Activated effector memory CD4-positive, alpha-beta T cell treated with anti-CD3 and anti-CD28 coated beads, Interleukin-2, amount 50 U/mL, for 16 hours (primary cell): Measurements from ENCODE around the gene MAMDC2.

Source experiments
- DNase-seq: peaks from one replicate; pipeline ENCODE4 v3.0.0-alpha.2; 2020

The MAMDC2 gene, protein sequence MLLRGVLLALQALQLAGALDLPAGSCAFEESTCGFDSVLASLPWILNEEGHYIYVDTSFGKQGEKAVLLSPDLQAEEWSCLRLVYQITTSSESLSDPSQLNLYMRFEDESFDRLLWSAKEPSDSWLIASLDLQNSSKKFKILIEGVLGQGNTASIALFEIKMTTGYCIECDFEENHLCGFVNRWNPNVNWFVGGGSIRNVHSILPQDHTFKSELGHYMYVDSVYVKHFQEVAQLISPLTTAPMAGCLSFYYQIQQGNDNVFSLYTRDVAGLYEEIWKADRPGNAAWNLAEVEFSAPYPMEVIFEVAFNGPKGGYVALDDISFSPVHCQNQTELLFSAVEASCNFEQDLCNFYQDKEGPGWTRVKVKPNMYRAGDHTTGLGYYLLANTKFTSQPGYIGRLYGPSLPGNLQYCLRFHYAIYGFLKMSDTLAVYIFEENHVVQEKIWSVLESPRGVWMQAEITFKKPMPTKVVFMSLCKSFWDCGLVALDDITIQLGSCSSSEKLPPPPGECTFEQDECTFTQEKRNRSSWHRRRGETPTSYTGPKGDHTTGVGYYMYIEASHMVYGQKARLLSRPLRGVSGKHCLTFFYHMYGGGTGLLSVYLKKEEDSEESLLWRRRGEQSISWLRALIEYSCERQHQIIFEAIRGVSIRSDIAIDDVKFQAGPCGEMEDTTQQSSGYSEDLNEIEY

DNA sequence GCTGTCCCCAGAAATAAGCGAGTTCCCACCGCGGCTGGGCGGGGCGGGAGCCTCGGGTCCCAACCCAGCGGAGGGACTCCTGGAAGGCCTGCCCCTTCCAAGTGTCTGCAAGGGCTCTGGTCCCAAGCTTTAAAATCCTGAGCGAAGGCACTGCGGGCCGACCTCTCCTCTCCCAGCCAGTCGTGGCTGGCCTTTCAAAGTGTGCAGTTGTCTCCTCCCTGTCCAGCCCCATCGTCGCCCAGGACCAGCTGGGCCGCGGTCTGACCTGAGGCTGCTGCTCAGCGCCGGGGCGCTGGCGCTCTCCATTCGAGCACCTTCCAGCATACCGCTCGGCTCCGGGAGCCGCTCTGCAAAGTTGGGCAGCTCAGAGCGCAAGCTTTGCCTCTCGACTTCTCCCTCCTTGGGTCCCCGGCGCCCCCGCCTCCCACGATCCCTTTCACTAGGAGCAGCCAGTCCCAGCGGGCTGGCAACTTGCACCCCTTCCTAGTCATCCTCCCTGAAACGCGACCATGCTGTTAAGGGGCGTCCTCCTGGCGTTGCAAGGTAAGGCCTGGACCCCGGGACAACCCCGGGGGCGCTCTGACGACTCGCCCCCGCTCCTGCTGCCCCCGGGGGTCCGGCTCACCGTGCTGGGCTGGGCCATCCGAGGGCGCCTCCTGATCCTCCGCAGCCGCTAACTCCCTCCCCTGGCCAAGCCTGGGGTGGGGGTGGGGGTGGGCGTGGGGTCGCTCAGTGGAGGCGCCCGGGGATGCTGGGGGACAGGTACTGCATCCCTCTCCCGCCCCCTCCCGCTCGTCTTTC, at the start of gene MAMDC2:
Gene MAMDC2 (plus strand): TSS at position 160 of the 801 bp plus-strand sequence. CDS start 350 bp downstream, at position 510.
- no peak for DNase-seq

DNA sequence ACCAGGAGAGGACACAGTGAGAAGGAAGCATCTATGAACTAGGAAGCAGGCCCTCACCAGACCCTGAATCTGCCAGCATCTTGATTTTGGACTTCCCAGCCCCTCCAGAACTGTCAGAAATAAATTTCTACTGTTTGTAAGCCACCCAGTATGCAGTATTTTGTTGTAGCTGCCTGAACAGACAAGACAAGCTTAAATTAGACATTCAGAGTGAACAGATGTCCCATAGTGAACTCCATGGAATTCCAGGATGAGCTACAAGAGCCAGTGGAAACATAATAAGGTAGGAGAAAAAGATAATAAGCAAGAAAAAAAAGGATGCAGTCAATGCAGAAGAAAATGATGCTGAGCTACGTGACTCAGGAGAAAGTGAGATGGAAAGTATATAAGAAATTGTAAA, 47.8 kb upstream of the MAMDC2 start:
- no peak for DNase-seq

DNA sequence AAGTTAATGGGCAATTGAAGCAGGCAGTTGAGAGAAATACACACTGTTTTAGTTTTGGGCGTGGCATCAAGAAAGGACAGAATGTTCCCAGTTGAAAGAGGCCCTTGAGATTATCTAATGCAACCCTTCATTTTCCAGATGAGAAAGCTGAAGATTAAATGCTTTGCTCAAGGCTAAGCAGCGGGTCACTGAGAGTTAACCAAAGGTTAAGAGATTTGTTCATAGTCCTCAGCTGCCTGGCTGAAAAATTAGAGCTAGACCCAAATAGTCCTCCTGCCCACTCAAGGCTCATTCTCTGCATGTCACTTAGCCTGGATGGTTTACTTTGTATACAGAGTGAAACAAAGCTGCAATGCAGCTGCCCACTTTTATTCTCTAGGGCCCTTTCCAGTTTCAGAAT, 46.7 kb upstream of the MAMDC2 start:
- DNase-seq, result no peak

DNA sequence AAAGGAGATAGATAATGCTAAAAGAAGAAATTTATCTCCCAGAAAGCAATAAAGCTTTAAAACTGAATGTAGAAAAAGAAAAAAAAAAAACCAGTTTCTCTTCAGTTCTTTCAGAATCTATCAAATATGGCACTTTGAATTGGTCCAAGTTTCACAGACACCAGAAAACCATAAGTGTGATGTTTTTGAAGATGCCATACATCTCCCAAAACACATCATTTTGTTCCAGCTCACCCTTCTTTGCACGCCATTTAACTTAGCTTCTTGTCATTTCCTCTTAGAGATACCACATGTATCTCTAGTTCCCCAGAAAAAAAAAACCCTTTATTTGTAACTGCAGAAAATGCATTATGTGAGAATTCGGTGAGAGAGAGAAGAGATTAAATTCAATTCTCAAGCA, 46.1 kb upstream of the MAMDC2 start:
- DNase-seq, result no peak

DNA sequence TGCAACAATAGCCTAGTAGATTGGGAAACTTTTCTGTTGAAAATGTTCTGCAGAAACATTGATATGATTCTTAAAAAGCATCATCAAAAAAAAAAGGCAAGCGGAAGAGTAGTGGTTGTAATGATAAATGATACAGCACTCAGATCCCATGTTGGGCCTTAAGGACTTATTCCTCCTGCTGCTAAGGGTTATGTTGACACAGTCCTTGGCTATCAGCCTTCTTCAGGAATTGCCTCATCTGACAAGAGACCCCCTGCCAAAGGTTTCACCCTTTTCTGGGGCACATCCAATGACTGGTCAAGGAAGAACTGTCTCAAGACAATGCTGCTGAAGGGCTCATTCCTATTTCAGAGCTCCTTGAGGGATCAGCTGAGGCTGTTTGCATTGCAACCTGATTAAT, 44.3 kb upstream of the MAMDC2 start:
- DNase-seq, result no peak

DNA sequence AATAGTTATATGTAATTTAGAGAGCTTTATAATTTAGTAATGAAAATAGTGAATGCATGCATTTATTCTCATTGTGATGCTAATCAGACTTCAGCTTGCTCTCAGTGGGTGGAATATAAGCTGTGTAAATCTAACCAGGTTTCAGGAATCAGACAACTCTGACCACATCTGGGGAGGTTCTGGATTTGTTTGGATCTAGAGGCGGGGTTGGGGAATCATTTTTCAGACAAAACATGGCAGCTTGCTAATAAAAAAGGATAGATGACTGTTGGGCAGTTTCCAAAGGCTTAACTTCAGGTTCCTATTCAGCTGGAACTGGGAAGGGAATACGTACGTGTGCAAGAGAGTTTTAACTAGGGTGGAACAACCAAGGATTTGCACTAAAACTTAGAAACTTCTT, 43.2 kb upstream of the MAMDC2 start:
- no peak for DNase-seq

DNA sequence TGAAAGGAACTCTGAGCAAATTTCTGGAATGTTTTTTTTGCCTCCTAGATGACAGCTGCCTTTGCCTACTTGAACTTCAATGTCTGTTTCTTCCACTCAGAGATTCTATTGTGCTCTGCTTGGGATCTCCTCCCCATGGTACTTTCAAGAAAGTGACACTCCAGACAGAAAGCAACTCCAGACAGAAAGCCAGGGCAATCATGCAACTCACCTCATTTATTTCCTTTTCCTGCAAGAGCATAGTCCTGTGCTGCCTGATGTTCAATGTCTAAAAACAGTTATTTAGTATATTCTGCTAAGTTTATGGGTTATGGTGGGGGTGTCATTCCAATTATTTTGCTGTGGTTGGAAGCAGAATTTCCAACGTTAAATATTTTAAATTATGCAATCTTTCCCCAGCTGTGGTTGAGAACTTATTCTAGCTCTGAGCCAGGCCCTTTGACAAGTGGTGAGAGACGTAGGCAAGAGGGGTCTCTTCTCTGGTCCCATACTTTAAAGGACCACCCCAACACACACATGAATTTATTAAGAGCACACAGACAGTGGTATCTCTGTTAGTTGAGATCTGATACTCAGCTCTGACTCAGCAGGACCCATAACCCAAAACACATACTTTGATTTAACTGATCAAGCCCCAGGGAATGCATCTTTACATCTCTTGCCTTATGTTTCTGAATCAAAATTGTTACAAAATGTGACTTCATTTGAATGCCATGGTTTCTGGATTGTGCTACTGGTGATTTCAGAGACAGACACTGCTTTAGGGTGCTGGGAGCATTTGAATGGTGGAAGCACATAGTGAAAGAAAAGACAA, 39.5 kb upstream of the MAMDC2 start:
- DNase-seq, result no peak

DNA sequence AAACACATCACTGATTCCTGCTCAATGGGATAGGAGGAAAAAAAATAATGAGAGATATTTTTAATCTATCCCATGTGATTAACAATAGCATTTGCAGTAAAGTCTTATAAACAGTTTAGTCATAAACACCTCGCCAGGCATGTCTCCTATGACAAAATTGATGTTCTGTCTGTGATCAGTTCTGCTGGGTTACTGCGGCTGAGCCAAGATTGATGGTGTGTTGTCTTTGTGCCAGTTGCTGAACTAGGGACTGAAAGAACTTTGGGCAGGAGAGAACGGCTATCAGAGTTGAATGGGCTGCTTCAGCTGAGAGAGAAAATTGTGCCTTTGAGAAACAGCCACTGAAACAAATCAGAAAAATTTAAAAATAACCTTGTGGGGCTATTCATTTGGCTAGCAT, 37.3 kb upstream of the MAMDC2 start:
- no peak for DNase-seq

DNA sequence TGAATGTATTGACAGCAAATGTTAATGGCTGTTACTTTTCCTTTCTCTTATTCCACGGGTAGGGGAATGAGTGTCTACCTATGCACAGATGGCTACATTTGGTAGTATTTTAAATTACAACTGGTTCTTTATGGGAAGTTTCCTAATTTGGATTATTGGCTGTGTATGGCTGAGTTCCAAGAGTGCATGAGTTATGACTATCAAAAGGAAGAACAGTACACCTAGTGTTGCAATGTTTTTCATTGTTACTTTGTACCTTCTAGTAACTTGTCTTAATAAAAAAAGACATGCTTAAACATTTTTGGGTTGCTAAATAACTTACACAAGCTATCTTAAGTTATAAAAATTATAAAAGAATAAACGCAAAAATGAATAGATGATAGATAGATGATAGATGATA, 35.8 kb upstream of the MAMDC2 start:
- DNase-seq, result no peak

DNA sequence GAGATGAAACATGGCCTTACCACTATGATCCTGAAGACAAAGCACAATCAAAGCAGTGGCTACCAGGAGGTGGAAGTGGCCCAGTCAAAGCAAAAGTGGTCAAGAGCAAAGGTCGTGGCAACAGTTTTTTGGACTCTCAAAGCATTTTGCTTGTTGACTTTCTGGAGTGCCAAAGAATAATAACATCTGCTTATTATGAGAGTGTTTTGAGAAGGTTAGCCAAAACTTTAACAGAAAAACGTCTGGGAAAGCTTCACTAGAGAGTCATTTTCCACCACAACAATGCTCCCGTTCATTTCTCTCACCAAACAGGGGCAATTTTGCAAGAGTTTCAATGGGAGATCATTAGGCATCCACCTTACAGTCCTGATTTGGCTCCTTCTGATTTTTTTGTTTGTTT, 33.6 kb upstream of the MAMDC2 start:
- no peak for DNase-seq

DNA sequence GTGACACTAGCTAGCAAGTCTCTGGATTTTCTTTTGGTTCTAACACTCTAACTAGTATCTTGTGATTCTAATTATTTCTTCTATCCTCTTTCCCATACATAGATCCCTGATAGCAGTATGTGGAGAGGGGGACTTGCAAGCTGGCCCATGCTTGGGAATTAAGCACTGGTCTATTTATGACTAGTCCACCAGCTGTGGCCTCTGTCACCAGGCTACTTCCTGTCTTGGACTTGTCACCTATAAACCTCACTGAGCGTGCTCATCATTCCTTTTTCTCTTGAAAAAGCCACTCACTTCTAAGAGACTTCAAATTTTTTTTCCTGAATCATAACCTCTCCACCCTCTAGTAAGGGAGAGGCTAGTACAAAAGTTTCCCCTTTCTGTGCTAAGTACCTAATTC, 32.3 kb upstream of the MAMDC2 start:
- no peak for DNase-seq

DNA sequence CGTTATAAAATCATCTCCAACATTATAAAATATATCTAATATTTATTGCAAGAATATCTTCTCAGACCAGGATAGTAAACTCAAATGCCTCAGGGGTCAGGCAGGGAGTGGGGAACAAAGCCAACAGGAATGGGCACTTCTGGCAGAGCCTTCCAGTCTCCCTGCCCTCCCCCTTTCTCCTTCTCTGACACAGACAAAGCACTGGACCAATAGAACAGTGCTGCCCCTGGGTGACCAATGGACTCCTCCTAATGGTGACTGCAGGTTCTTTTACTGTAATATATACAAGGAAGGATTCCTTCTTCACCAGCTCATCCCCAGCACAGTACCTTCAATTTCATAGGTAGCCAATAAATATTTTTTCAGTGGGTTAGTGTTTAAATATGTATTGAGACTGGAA, 31.1 kb upstream of the MAMDC2 start:
- no peak for DNase-seq

DNA sequence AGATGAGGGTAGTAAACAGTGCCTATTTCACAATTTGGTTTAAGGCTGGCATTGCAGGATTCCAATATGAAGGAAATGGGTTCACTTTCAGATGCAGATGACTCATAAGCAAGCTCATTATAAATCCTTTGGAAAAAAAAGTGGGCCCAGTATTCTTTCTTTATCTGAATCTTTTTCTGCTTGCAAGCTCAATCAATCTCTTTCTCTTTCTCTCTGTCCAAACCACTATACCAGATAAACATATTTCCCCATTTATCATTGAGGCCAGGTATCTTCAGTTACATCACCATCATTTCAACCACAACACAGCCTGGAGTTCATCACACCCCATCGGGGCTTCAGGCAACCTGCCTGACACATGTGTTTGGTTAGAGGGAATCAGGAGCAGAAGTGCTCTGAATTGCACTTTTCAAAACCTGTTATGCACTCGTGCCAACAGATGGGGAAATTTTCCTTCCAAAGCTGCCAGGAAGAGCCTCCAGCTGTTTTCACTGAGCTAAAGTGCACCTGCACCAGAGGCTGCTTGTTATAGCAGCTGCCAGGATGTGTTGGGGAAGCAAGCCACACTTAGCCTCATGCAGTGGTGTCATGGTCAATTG, 30.0 kb upstream of the MAMDC2 start:
- no peak for DNase-seq

DNA sequence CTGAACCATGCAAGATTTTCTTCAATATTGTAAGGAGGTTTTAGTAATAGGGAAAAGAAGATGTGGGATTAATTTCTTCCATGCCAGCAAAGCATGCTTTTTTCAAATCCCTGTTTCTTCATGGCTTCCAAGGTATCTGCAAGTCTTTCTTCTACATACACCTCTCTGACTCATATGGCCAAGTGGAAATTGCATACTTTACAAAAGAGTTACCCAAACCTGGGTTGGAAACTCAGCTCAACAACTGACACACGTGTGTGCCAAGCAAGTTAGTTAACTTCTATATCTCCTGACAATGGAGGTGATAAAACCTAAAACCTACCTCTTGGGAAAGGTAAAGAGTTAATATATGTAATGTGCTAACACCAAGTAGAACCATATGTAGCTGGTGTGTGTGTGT, 28.5 kb upstream of the MAMDC2 start:
- no peak for DNase-seq

DNA sequence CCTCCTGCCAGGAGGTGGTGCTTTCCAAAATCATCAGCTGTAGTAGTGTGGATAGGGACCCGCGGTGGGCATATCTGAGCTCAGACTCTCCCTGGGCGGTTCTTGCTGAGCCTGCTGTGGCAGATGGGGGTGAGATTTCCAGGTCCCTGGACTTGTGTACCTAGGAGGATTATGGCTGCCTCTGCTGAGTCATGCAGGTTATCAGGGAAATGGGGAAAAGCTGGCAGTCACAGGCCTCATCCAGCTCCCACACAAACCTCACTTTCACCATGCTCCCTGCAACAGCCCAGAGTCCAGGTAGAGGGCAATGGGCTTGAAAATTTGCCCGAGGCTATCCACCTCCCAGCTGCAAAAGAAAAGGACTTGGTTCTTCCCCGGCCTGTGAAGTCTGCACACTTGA, 23.4 kb upstream of the MAMDC2 start:
- DNase-seq, result no peak

DNA sequence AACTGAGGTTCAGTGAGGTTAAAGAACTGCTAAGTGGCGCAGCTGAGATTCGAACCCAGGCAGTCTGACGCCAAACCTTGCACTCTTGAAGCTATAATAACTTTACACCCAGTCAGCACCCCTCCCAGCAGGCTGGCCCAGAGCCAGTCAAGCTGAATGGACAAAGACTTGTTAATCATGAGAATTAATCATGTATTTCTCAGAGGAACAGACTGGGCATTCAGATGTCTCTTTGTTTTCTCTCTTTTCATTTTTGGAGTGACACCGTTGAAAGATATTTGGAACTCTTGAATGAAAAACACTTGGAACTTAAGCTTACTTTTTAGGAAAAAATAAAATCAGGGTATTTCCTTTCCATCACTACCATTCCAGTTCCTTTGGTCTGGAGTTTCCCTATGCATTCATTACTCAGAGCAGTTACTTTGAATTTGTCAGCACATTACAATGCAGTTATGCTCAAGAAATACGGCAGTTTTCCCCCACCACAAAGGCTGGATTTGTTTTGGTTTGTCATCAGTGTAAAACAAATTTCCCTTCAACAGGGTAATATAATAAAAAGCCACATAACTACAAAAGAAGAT, 22.6 kb upstream of the MAMDC2 start:
- DNase-seq, result no peak

DNA sequence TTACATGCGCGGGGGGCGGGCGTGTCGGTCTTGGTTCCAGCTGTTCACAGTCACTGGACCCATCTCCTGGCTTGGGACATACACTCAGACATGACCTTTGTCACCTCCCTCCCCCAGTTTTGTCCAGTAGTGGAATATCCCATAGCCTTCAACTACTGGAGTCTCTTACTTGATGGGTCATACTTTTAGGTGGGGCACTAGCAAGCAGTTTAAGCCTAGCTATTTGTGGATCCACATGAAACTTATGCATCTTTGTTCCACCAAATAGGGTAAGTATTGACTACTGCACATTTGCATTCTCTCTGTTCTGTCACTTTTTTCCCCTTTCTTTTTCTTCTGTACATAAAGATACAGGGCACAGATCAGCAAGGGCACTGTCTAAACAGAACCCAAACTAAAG, 15.4 kb upstream of the MAMDC2 start:
- no peak for DNase-seq

DNA sequence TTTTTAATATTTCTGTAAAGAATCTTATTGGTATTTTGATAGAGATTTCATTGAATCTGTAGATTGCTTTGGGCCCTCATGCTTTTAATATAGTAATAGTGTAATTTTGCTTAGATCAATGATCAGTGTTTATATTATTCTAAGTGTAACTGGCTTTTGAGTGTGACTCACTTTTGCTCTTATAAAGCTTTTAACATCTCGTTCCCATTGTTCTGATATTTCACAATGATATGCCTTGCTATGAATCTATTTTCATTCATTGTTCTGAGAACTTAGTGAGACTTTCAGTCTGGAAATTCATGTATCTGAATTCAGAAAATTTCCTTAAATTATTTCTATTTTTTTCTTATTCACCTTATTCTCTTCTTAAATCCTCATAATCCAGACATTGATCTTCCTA, 13.5 kb upstream of the MAMDC2 start:
- no peak for DNase-seq

DNA sequence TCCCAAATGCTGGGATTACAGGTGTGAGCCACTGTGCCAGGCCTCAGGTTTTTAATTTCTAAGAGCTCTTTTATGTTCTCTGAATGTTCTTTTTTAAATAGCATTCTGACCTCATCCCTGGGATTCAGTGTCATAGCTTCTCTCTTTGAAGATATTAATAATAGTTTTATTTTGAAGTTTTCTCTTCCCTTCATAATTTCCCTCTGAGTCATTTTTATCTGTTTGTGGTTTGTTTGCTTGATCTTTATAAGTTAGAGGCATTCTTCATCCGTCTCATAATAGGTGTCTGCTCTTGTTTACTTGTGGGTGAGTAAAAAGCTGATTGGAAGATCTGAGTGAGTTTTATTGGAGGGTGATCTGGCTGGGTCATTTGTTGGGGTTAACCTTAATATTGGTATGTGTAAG, 12.5 kb upstream of the MAMDC2 start:
- no peak for DNase-seq

DNA sequence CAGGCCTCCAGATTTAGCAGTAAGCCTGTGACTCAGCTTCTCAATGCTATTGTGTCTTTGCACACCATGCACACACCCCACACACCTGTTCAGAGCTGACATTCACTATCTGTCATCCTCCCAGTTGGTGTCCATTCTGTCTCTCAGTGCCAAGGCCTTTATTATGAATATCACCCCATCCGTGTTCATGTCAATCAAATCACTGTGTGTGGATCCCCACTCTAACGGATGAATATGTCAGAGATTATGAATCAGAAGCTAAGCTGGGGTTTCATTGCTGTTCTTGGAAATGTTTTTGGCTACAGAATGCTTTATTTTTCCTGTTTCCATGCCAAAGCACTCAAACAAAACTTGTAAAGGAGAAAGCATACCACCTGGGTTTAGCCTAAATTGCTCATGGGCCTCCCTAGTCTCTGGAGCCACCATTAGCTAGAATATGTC, 9.4 kb upstream of the MAMDC2 start:
- DNase-seq, result no peak

DNA sequence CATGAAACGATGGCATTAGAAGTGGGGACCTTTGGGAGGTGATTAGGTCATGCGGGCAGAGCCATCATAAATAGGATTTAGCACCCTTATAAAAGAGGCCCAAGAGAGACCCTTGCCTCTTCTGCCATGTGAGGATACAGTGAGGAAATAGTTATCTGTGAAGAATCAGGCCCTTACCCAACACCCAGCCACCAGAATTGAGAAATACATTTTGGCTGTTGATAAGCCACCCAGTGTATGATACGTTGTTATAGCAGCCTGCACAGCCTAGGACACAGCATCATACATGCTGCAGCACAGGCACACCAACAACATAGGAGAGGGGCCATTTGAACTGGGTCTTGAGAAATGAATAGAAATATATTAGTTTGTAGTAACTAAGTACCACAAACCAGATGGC, 8.0 kb upstream of the MAMDC2 start:
- no peak for DNase-seq

DNA sequence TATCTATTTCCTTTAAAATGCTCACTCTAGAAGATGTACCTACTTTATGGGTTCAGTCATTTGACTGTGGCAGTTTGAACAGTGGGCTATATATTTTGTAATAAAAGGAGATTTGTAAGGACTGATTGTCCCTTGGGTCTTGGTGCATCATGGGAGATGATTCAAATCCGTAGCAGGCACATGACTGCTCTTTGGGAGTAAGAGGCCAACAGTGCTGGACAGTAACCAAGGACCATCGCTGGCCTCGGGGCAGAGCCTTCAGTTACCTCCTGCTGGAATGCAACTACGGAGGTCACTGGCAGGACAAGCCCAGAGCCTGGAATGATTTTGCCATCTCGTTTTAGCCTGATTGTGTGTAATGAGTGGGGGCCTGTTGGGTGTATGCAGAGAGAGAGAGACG, 7.0 kb upstream of the MAMDC2 start:
- DNase-seq, result no peak
